DND-41 (cell line): ENCODE measurements around the gene GFI1.

Experiments used
- ATAC-seq: fragments of 200-7000 bp; cut with Tn5 transposase; 3 replicates; pipeline ENCODE4 v1.9.1; 2021; ENCODE audit warnings: low read depth; ENCODE audit not compliant: insufficient read depth
- DNase-seq: peaks from one replicate; pipeline ENCODE4 v3.0.0-alpha.2; 2020
- H2AFZ ChIP-seq: 2 replicates; pipeline ENCODE4 v1.6.0; 2012; ENCODE audit warnings: low read depth, low read length
- H3K27ac ChIP-seq: 2 replicates; pipeline ENCODE4 v1.5.1; 2012; ENCODE audit warnings: low read length, inconsistent platforms
- H3K27me3 ChIP-seq: fragments of 200-600 bp; sonication (generic); 2 replicates; pipeline ENCODE4 v1.6.0; 2012; ENCODE audit warnings: low read length, mild to moderate bottlenecking, inconsistent platforms; ENCODE audit not compliant: insufficient read depth, poor library complexity
- H3K36me3 ChIP-seq: 2 replicates; pipeline ENCODE4 v1.5.1; 2012; ENCODE audit warnings: low read length, inconsistent platforms; ENCODE audit not compliant: insufficient read depth
- H3K4me1 ChIP-seq: 2 replicates; pipeline ENCODE4 v1.5.1; 2012; ENCODE audit warnings: mild to moderate bottlenecking, low read length; ENCODE audit not compliant: insufficient read depth
- H3K4me2 ChIP-seq: 2 replicates; pipeline ENCODE4 v1.6.0; 2012; ENCODE audit warnings: mild to moderate bottlenecking, moderate library complexity, low read length, inconsistent platforms; ENCODE audit not compliant: insufficient read depth
- H3K4me3 ChIP-seq, 2 experiments: fragments of 200-600 bp in 1 of 2; shearing (Covaris generic) in 1 of 2; 2 replicates each; pipeline ENCODE4 v1.5.1; 2012 to 2016; ENCODE audit warnings: inconsistent platforms in 2 of 2, low read length in 2 of 2, mild to moderate bottlenecking in 2 of 2, low read depth in 1 of 2, moderate library complexity in 1 of 2
- H3K79me2 ChIP-seq: 2 replicates; pipeline ENCODE4 v1.6.0; 2012; ENCODE audit warnings: low read length, inconsistent platforms; ENCODE audit not compliant: insufficient read depth
- H3K9ac ChIP-seq: 2 replicates; pipeline ENCODE4 v1.6.0; 2012; ENCODE audit warnings: low read depth, mild to moderate bottlenecking, inconsistent platforms, low read length, moderate library complexity
- H3K9me3 ChIP-seq: 2 replicates; pipeline ENCODE4 v1.5.1; 2012; ENCODE audit warnings: low read length, moderate library complexity, mild to moderate bottlenecking, inconsistent platforms; ENCODE audit not compliant: insufficient read depth, severe bottlenecking
- H4K20me1 ChIP-seq: 2 replicates; pipeline ENCODE4 v1.6.0; 2012; ENCODE audit warnings: low read length; ENCODE audit not compliant: insufficient read depth
- CTCF ChIP-seq: IDR thresholded peaks from 2 replicates; pipeline ENCODE4 v1.5.1; 2012; ENCODE audit warnings: borderline replicate concordance, low read length, moderate library complexity, mild to moderate bottlenecking; ENCODE audit not compliant: poor library complexity, severe bottlenecking; ENCODE audit errors: extremely low read depth
- EZH2 ChIP-seq: IDR thresholded peaks from 3 replicates; pipeline ENCODE4 v1.6.1; 2012; ENCODE audit warnings: borderline replicate concordance, low read depth, mild to moderate bottlenecking, moderate library complexity, low read length, inconsistent platforms; ENCODE audit not compliant: severe bottlenecking

The GFI1 gene

GRCh38 chr1:92445865-92446264 lies 40.9 kb downstream of the GFI1 start:
- H3K4me2 ChIP-seq = no peak overlapping the region
- no peaks in the 10 kb centered on the region for H3K27me3 ChIP-seq
- peaks cover 13% of the 10 kb centered on the region for H3K4me1 ChIP-seq
- no peak for DNase-seq
- no peaks in the 10 kb centered on the region for H3K36me3 ChIP-seq
- H3K4me3 ChIP-seq = no peak overlapping the region
- H3K79me2 ChIP-seq = no peaks in the 10 kb centered on the region
- no peaks in the 10 kb centered on the region for H4K20me1 ChIP-seq
- ATAC-seq = no peak
- H3K9me3 ChIP-seq = no peaks in the 10 kb centered on the region
- no peak overlapping the region for H3K9ac ChIP-seq
- H3K27ac ChIP-seq = no peak overlapping the region
- no peak overlapping the region for H2AFZ ChIP-seq
- TF ChIP-seq EZH2 (no peak), CTCF (no peak)

- TF ChIP-seq CTCF (no peak), EZH2 (no peak)
- Histone ChIP-seq H3K79me2 (no peaks in the 10 kb centered on the region), H3K36me3 (no peaks in the 10 kb centered on the region), H4K20me1 (no peaks in the 10 kb centered on the region), H3K4me2 (no peak overlapping the region), H3K4me1 (peaks cover 13% of the 10 kb centered on the region), H3K4me3 (no peak overlapping the region), H2AFZ (peak overlapping the region; percentile 18; the same call in 1 of the 2 replicates), H3K27ac (0 out of 2 replicates have a peak overlapping the region, but pooled peaks have one; percentile 53), H3K27me3 (no peaks in the 10 kb centered on the region), H3K9ac (no peak overlapping the region), H3K9me3 (no peaks in the 10 kb centered on the region)
- DNase-seq (no peak), ATAC-seq (no peak)
Observed at GRCh38 chr1:92444351-92444750, 42.4 kb downstream of the GFI1 start.

- ATAC-seq = peak; percentile 60; the same call in 2 of the 3 replicates
- no peak overlapping the region for H3K9ac ChIP-seq
- peak overlapping the region; percentile 18; the same call in 1 of the 2 replicates for H2AFZ ChIP-seq
- H4K20me1 ChIP-seq = no peaks in the 10 kb centered on the region
- no peak for TF ChIP-seq EZH2
- no peak for TF ChIP-seq CTCF
- H3K27ac ChIP-seq = peak overlapping the region; percentile 53
- H3K4me1 ChIP-seq = peaks cover 13% of the 10 kb centered on the region
- no peaks in the 10 kb centered on the region for H3K27me3 ChIP-seq
- no peaks in the 10 kb centered on the region for H3K79me2 ChIP-seq
- H3K36me3 ChIP-seq = no peaks in the 10 kb centered on the region
- no peak overlapping the region for H3K4me3 ChIP-seq
- no peak overlapping the region for H3K4me2 ChIP-seq
- DNase-seq = no peak
- H3K9me3 ChIP-seq = no peaks in the 10 kb centered on the region
Observed at GRCh38 chr1:92443893-92444292, 42.8 kb downstream of the GFI1 start.

GRCh38 chr1:92442351-92442750 lies 44.4 kb downstream of the GFI1 start:
- Histone ChIP-seq H3K27me3 (no peaks in the 10 kb centered on the region), H3K4me1 (peaks cover 13% of the 10 kb centered on the region), H2AFZ (no peak overlapping the region), H3K79me2 (no peaks in the 10 kb centered on the region), H3K9me3 (no peaks in the 10 kb centered on the region), H3K27ac (no peak overlapping the region), H3K4me2 (no peak overlapping the region), H4K20me1 (no peaks in the 10 kb centered on the region), H3K9ac (no peak overlapping the region), H3K36me3 (no peaks in the 10 kb centered on the region), H3K4me3 (no peak overlapping the region)
- DNase-seq = no peak
- ATAC-seq = no peak; the same call in 2 of the 3 replicates
- TF ChIP-seq CTCF (no peak), EZH2 (no peak)
